Suprapubic skin (tissue), 4 donors: Measurements from ENCODE around the gene MOB4.

Experiments
- EP300 ChIP-seq: sonication (generic); formaldehyde crosslinking; IDR thresholded peaks from one replicate; pipeline ENCODE4 v1.6.1; 2017; ENCODE audit warnings: antibody characterized with exemption
- POLR2A ChIP-seq, 2 donors: fragments of 450-650 bp; IDR thresholded peaks; one replicate each; pipeline ENCODE4 v1.6.1; 2017; ENCODE audit warnings: antibody characterized with exemption in 2 of 2, mild to moderate bottlenecking in 2 of 2, moderate library complexity in 2 of 2
- POLR2AphosphoS5 ChIP-seq, 3 donors: sonication (generic); formaldehyde crosslinking; IDR thresholded peaks; one replicate each; pipeline ENCODE4 v1.6.1; 2017; ENCODE audit warnings: antibody characterized with exemption in 3 of 3
- TF ChIP-seq, protein P1 (sequence below), 2 donors: fragments of 200-600 bp in 1 of 2; fragments of 450-650 bp in 1 of 2; sonication (generic) in 1 of 2; IDR thresholded peaks; one replicate each; pipeline ENCODE4 v1.5.1; 2016 to 2019; ENCODE audit warnings: antibody characterized with exemption in 2 of 2, mild to moderate bottlenecking in 1 of 2, moderate library complexity in 1 of 2

DNA sequence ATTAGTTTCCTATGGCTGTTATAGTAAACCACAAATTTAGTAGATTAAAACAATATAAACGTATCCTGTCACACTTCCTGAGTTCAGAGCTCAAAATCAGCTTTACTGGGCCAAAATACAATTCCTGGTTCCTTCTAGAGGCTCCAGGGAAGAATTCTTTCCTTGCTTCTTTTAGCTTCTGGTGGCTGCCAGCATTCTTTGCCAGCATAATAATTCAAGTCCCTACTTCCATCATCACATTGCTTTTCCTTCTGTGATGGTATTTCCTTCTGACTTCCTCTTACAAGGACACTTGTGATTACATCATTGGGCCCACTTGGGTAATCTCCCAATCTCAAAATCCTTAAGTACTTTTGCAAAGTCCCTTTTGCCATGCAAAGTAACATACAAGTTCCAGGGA, 40.6 kb downstream of the MOB4 start:
- TF ChIP-seq POLR2A (IDR thresholded peaks at IDR 0.05) (no peak), EP300 (no peak), POLR2AphosphoS5 (IDR thresholded peaks at IDR 0.05) (no peak)
- TF ChIP-seq, protein P1, sequence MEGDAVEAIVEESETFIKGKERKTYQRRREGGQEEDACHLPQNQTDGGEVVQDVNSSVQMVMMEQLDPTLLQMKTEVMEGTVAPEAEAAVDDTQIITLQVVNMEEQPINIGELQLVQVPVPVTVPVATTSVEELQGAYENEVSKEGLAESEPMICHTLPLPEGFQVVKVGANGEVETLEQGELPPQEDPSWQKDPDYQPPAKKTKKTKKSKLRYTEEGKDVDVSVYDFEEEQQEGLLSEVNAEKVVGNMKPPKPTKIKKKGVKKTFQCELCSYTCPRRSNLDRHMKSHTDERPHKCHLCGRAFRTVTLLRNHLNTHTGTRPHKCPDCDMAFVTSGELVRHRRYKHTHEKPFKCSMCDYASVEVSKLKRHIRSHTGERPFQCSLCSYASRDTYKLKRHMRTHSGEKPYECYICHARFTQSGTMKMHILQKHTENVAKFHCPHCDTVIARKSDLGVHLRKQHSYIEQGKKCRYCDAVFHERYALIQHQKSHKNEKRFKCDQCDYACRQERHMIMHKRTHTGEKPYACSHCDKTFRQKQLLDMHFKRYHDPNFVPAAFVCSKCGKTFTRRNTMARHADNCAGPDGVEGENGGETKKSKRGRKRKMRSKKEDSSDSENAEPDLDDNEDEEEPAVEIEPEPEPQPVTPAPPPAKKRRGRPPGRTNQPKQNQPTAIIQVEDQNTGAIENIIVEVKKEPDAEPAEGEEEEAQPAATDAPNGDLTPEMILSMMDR (IDR thresholded peaks at IDR 0.05), result no peak
